ENCODE measurements around the gene HOATZ.

The HOATZ gene

DNA sequence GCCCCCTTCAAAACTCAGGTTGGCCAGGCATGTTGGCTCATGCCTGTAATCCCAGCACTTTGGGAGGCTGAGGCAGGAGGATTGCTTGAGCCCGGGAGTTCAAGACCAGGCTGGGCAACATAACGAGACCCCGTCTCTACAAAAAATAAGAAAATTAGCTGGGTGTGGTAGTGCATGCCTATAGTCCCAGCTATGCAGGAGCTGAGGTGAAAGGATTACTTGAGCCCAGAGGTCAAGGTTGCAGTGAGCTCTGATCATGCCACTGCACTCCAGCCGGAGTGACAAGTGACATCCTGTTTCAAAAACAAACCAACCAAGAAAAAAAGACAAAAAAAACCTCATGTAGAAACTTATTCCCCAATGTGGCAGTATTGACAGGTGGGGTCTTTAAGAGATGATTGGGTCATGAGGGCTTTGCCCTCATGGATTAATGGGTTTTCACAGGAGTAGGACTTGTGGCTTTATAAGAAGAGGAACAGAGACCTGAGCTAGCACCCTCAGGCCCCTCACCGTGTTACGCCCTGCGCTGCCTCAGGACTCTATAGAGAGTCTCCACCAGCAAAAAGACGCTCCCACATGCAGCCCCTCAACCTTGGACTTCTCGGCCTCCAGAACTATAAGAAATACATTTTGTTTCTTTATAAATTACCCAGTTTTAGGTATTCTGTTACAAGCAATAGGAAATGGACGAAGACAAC, 48.3 kb downstream of the HOATZ start:
- no peak overlapping the region for H3K4me3 ChIP-seq (ENCODE audit: low read depth, low read length)
- TF ChIP-seq, protein P1, sequence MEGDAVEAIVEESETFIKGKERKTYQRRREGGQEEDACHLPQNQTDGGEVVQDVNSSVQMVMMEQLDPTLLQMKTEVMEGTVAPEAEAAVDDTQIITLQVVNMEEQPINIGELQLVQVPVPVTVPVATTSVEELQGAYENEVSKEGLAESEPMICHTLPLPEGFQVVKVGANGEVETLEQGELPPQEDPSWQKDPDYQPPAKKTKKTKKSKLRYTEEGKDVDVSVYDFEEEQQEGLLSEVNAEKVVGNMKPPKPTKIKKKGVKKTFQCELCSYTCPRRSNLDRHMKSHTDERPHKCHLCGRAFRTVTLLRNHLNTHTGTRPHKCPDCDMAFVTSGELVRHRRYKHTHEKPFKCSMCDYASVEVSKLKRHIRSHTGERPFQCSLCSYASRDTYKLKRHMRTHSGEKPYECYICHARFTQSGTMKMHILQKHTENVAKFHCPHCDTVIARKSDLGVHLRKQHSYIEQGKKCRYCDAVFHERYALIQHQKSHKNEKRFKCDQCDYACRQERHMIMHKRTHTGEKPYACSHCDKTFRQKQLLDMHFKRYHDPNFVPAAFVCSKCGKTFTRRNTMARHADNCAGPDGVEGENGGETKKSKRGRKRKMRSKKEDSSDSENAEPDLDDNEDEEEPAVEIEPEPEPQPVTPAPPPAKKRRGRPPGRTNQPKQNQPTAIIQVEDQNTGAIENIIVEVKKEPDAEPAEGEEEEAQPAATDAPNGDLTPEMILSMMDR (conservative IDR thresholded peaks at IDR 0.05; ENCODE audit: low read depth, low read length), result no peak
- no peak for DNase-seq (ENCODE audit: low read depth)

GRCh38 chr11:111565114-111565720, 50.6 kb downstream of the HOATZ start:
- TF ChIP-seq, protein P1 (conservative IDR thresholded peaks at IDR 0.05; ENCODE audit: low read depth, low read length), result peak; percentile 87
- DNase-seq (ENCODE audit: low read depth), result peak; percentile 87
- H3K4me3 ChIP-seq (ENCODE audit: low read depth, low read length), result no peak overlapping the region

DNA sequence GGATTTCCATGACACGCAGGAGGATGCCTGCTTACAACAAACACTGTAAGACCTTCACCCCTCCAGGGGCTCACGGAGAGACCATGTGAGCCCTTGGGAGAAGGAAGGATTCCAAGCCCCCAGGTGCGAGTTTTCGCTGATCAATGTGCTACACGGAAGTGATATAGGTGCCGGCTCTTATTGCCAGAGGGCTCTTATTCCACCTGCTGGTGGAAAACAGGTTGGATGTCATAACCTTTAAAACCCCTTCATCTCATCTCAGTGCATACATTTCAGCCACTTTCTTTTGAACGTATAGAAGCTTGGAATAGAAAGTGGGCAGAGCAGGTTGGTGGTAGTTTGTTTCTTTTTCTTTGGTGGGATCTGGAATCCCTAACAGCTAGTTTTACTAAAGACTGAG, 51.7 kb downstream of the HOATZ start:
- TF ChIP-seq, protein P1 (conservative IDR thresholded peaks at IDR 0.05; ENCODE audit: low read depth, low read length), result no peak
- no peak overlapping the region for H3K4me3 ChIP-seq (ENCODE audit: low read depth, low read length)
- no peak for DNase-seq (ENCODE audit: low read depth)

DNA sequence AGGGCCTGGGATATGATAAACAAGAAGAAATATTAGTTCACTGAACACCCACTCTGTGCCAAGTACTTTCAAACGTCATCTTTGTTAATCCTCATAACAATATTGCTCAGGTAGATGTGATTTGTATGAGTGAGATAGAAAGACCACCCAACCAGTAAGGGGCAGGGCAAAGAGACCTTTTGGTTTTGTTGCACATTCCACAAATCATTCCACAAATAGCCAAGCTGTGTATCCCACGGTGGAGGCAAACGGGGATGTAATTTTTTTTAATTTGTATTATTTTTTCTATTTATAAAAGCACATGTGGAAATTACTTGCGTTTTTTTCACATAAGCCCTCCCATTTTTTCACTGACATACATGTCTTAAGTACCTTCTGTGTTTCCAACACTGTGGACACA, 54.9 kb downstream of the HOATZ start:
- DNase-seq (ENCODE audit: low read depth), result no peak
- TF ChIP-seq, protein P1 (conservative IDR thresholded peaks at IDR 0.05; ENCODE audit: low read depth, low read length), result no peak
- H3K4me3 ChIP-seq (ENCODE audit: low read depth, low read length), result no peak overlapping the region

- no peak overlapping the region for H3K4me3 ChIP-seq (ENCODE audit: low read depth, low read length)
- TF ChIP-seq, protein P1 (conservative IDR thresholded peaks at IDR 0.05; ENCODE audit: low read depth, low read length), result no peak
- DNase-seq (ENCODE audit: low read depth), result no peak
Observed at GRCh38 chr11:111570796-111571195, 56.2 kb downstream of the HOATZ start.

DNA sequence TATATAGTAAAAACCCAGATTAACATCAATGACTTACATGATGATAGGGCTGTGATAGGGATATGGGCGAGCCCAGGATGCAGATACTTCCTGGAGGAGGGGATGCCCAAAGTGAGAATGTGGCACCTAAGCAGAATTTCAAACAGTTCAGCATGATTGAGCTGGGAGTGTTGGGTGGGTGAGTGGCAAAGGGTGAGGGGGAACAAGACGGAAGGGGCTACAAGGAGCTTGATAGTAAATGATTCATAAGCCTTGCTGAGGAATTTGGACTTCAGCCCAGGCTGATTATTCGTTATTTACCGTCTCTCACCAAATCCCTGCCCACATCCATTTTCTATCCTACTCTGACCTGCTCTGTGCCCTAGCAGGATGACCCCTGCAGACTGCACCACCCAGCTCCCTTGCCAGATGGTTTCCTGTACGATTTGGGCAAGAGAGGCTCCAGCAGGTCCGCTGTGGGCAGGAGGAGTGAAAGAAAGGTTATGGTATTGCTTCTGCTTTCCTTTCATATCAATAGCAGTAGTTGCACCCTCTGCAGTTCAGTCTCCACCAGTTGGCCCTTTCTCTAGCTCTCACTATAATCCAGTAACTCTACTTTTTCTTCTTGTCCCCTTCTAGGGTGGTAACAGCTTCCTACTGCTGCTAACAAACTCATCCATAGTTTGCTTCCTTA, 57.4 kb downstream of the HOATZ start:
- no peak overlapping the region for H3K4me3 ChIP-seq (ENCODE audit: low read depth, low read length)
- DNase-seq (ENCODE audit: low read depth), result peak; percentile 36
- TF ChIP-seq, protein P1 (conservative IDR thresholded peaks at IDR 0.05; ENCODE audit: low read depth, low read length), result no peak
